GM12878 (cell line): ENCODE data around the gene MEOX1. TPM values are rescaled to one million over a fixed set of nuclear protein-coding genes. Genes with fewer than 3 reads are reported as not detected.

Experiments
- ATAC-seq: fragments of 200-7000 bp; cut with Tn5 transposase; 3 replicates; pipeline ENCODE4 v1.9.1; 2020; ENCODE audit warnings: mild to moderate bottlenecking, moderate library complexity
- BruUV-seq: library from RNA; stranded (reverse); fragments of 400-500 nt; replicated peaks from 2 replicates; lab custom pipeline; 2021; lab: Mats Ljungman, UMichigan
- CTCF ChIA-PET: fragments of 300-600 bp; sonication (Branson Sonifier 250); formaldehyde crosslinking; extraction: SDS; loops from one replicate; lab custom pipeline; 2021; ENCODE audit warnings: inconsistent platforms; lab: Yijun Ruan, JAX
- POLR2A ChIA-PET: fragments of 350-600 bp; formaldehyde crosslinking; extraction: SDS; loops from one replicate; lab custom pipeline; 2021; ENCODE audit warnings: inconsistent platforms; lab: Charles Lee
- RAD21 ChIA-PET: fragments of 300-600 bp; sonication (Branson Sonifier 250); formaldehyde crosslinking; loops from one replicate; lab custom pipeline; 2023; ENCODE audit warnings: antibody characterized with exemption; ENCODE audit not compliant: unreplicated experiment; lab: Charles Lee
- SMC1A ChIA-PET: fragments of 300-600 bp; sonication (Branson Sonifier 250); formaldehyde crosslinking; loops from one replicate; lab custom pipeline; 2023; ENCODE audit not compliant: unreplicated experiment, uncharacterized antibody; lab: Charles Lee
- DNase-seq: peaks from one replicate; pipeline ENCODE4 v3.0.0-alpha.2; 2011; ENCODE audit warnings: low read depth, low spot score
- FAIRE-seq: peaks from 3 replicates; lab custom pipeline; 2011; peaks lifted over from hg19 to GRCh38; lab: Jason Lieb, UNC
- H2AFZ ChIP-seq: 2 replicates; pipeline ENCODE4 v1.6.0; 2011; ENCODE audit warnings: low read depth, low read length, control low read depth; ENCODE audit not compliant: control insufficient read depth
- H3K27ac ChIP-seq: 2 replicates; pipeline ENCODE4 v1.5.1; 2011; ENCODE audit warnings: control low read depth; ENCODE audit not compliant: control insufficient read depth, insufficient read depth
- H3K27me3 ChIP-seq, 2 experiments: replicated peaks in 1 of 2; 2 replicates each; pipeline versions ENCODE4 v1.6.0 to v1.6.1; 2011; ENCODE audit warnings: low read length in 1 of 2; ENCODE audit not compliant: control insufficient read depth in 2 of 2, insufficient read depth in 2 of 2
- H3K36me3 ChIP-seq, 2 experiments: 2 replicates each; pipeline ENCODE4 v1.5.1; 2011; ENCODE audit warnings: low read length in 1 of 2; ENCODE audit not compliant: control insufficient read depth in 2 of 2, insufficient read depth in 2 of 2
- H3K4me1 ChIP-seq: 2 replicates; pipeline ENCODE4 v1.6.1; 2011; ENCODE audit warnings: mild to moderate bottlenecking, low read length, moderate library complexity, mixed read lengths; ENCODE audit not compliant: control insufficient read depth, insufficient read depth
- H3K4me2 ChIP-seq: 2 replicates; pipeline ENCODE4 v1.6.0; 2011; ENCODE audit warnings: control low read depth; ENCODE audit not compliant: control insufficient read depth, insufficient read depth
- H3K4me3 ChIP-seq: fragments of 200-600 bp; sonication (generic); 2 replicates; pipeline ENCODE4 v1.5.1; 2016
- H3K79me2 ChIP-seq: 2 replicates; pipeline ENCODE4 v1.6.0; 2011; ENCODE audit warnings: low read length; ENCODE audit not compliant: control insufficient read depth, insufficient read depth
- H3K9ac ChIP-seq: 2 replicates; pipeline ENCODE4 v1.8.0; 2011; ENCODE audit warnings: low read length, control low read depth, mixed read lengths; ENCODE audit not compliant: control insufficient read depth, insufficient read depth
- H3K9me3 ChIP-seq: replicated peaks from 3 replicates; pipeline ENCODE4 v1.5.1; 2011; ENCODE audit warnings: mild to moderate bottlenecking, low read length; ENCODE audit not compliant: control insufficient read depth, insufficient read depth
- H4K20me1 ChIP-seq: 2 replicates; pipeline ENCODE4 v1.6.0; 2011; ENCODE audit not compliant: control insufficient read depth, insufficient read depth
- BHLHE40 ChIP-seq, 2 experiments: fragments of 450-650 bp in 1 of 2; IDR thresholded peaks; 2 replicates each; pipeline ENCODE4 v1.6.1; 2011 to 2017; ENCODE audit warnings: low read depth in 2 of 2, borderline replicate concordance in 1 of 2, improper control_type of control experiment in 1 of 2, low read length in 1 of 2, mild to moderate bottlenecking in 1 of 2
- BRCA1 ChIP-seq: IDR thresholded peaks from 2 replicates; pipeline ENCODE4 v1.6.1; 2011; ENCODE audit warnings: low read depth, low read length, improper control_type of control experiment
- EZH2 ChIP-seq: IDR thresholded peaks from 2 replicates; pipeline ENCODE4 v1.6.1; 2012; ENCODE audit warnings: low read depth, mild to moderate bottlenecking, control low read depth, inconsistent platforms, low read length, borderline replicate concordance; ENCODE audit not compliant: control insufficient read depth
- FOS ChIP-seq: IDR thresholded peaks from 3 replicates; pipeline ENCODE4 v1.6.1; 2011; ENCODE audit warnings: borderline replicate concordance; ENCODE audit not compliant: insufficient read length; ENCODE audit errors: extremely low read depth
- IRF4 ChIP-seq: IDR thresholded peaks from 2 replicates; pipeline ENCODE4 v1.6.1; 2011; ENCODE audit warnings: low read depth, low read length
- JUNB ChIP-seq: IDR thresholded peaks from 2 replicates; pipeline ENCODE4 v1.6.1; 2016; ENCODE audit warnings: antibody characterized with exemption, mild to moderate bottlenecking
- RAD51 ChIP-seq: fragments of 450-650 bp; IDR thresholded peaks from 2 replicates; pipeline ENCODE4 v1.6.1; 2016; ENCODE audit warnings: moderate library complexity, mild to moderate bottlenecking, inconsistent platforms
- RBBP5 ChIP-seq: fragments of 200-600 bp; sonication (generic); conservative IDR thresholded peaks from 2 replicates; pipeline ENCODE4 v1.6.1; 2016
- SMARCA5 ChIP-seq: fragments of 450-650 bp; IDR thresholded peaks from 2 replicates; pipeline ENCODE4 v1.6.1; 2017; ENCODE audit warnings: mild to moderate bottlenecking
- TBL1XR1 ChIP-seq: IDR thresholded peaks from 2 replicates; pipeline ENCODE4 v1.6.1; 2012; ENCODE audit warnings: low read depth, low read length, improper control_type of control experiment
- ZZZ3 ChIP-seq: IDR thresholded peaks from 2 replicates; pipeline ENCODE4 v1.6.1; 2011; ENCODE audit warnings: low read depth; ENCODE audit not compliant: control insufficient read depth, insufficient read length
- WGBS: methylation state at CpG from one replicate; pipeline ENCODE4 v1.1.6; 2016; ENCODE audit warnings: low lambda C conversion rate; ENCODE audit not compliant: insufficient replicate concordance, insufficient coverage; ENCODE audit errors: missing lambda C conversion rate; 5-methylcytosine and 5-hydroxymethylcytosine counted together
- in situ Hi-C: fragments of 300-500 bp; cut with MboI; formaldehyde crosslinking; loops from 9 replicates; pipeline ENCODE4 v1.14.3; 2018; ENCODE audit warnings: mixed read lengths
- intact Hi-C: fragments of 100-400 bp; cut with micrococcal nuclease; formaldehyde crosslinking; loops from one replicate; pipeline ENCODE4 v1.14.2; 2022; ENCODE audit not compliant: unreplicated experiment
- polyA plus RNA-seq, 11 experiments: library from polyadenylated mRNA; depleted of rRNA in 4 of 11; unstranded in 6 of 11; stranded (reverse) in 5 of 11; fragments of >200 nt; fragmentation: Nextera tagmentation in 4 of 11; fragmentation: Illumina TruSeq in 1 of 11; extraction: Ambion mirVana in 4 of 11; extraction: Trizol in 1 of 11; gene quantifications; 1 replicate in 1 of 11; 2 replicates in 10 of 11; pipeline versions ENCODE4 v1.2.1 to v1.2.3, GENCODE V29; 2011 to 2016; ENCODE audit warnings: inconsistent platforms in 2 of 11, missing spikeins in 2 of 11, low read depth in 1 of 11
- total RNA-seq, 4 experiments: library from RNA; depleted of rRNA in 3 of 4; stranded (reverse); fragments of >200 nt in 3 of 4; fragmentation: Illumina TruSeq in 1 of 4; extraction: Trizol in 1 of 4; gene quantifications; 2 replicates each; pipeline versions ENCODE4 v1.2.1 to v1.2.3, GENCODE V29; 2013 to 2021
- TF ChIP-seq, protein P1 (sequence below): fragments of 450-650 bp; IDR thresholded peaks from 2 replicates; pipeline ENCODE4 v1.6.1; 2017; ENCODE audit warnings: antibody characterized with exemption, mild to moderate bottlenecking, moderate library complexity

Gene MEOX1
- total and polyA plus RNA-seq, 10 of the 15 experiments (the other 5 are each of a cell fraction or from before 2014, with no cell fraction given) = 0.19 to 9.4 (median 0.46) TPM

GRCh38 chr17:43690624-43691316 is 29.0 kb upstream of the MEOX1 start:
- no peaks in the 10 kb centered on the region for H3K36me3 ChIP-seq
- no peak for DNase-seq
- no peak overlapping the region for H3K4me2 ChIP-seq
- H3K4me1 ChIP-seq = no peaks in the 10 kb centered on the region
- no peaks in the 10 kb centered on the region for H3K79me2 ChIP-seq
- ChIA-PET RAD21 (interaction anchor here (1.1 to 10.6 kb wide), 4 partner anchors 10 to 114 kb away, joined by 3 to 171 read pairs (median 18); partner anchors contain the start of gene SOST), SMC1A (interaction anchor here (0.6 to 12.4 kb wide), 7 partner anchors 10 to 120 kb away, joined by 3 to 171 read pairs (median 5); partner anchors contain the start of gene SOST), CTCF (interaction anchor here (1.4 to 13.6 kb wide), 5 partner anchors 21 to 115 kb away, joined by 5 to 515 read pairs (median 12); partner anchors contain the start of gene SOST), POLR2A (no interaction called here)
- H3K9me3 ChIP-seq = no peaks in the 10 kb centered on the region
- no peak overlapping the region for H2AFZ ChIP-seq
- H4K20me1 ChIP-seq = no peaks in the 10 kb centered on the region
- in situ Hi-C loops = no loop called here
- 36% methylated on average over 8 of the region's 9 CpGs for WGBS
- H3K9ac ChIP-seq = no peak overlapping the region; the same call in 1 of the 2 replicates
- H3K27ac ChIP-seq = no peak overlapping the region
- BruUV-seq = no TSS peak
- no peaks in the 10 kb centered on the region; a peak in 2 of 4 replicates for H3K27me3 ChIP-seq
- no peak overlapping the region for H3K4me3 ChIP-seq
- TF ChIP-seq, protein P1, sequence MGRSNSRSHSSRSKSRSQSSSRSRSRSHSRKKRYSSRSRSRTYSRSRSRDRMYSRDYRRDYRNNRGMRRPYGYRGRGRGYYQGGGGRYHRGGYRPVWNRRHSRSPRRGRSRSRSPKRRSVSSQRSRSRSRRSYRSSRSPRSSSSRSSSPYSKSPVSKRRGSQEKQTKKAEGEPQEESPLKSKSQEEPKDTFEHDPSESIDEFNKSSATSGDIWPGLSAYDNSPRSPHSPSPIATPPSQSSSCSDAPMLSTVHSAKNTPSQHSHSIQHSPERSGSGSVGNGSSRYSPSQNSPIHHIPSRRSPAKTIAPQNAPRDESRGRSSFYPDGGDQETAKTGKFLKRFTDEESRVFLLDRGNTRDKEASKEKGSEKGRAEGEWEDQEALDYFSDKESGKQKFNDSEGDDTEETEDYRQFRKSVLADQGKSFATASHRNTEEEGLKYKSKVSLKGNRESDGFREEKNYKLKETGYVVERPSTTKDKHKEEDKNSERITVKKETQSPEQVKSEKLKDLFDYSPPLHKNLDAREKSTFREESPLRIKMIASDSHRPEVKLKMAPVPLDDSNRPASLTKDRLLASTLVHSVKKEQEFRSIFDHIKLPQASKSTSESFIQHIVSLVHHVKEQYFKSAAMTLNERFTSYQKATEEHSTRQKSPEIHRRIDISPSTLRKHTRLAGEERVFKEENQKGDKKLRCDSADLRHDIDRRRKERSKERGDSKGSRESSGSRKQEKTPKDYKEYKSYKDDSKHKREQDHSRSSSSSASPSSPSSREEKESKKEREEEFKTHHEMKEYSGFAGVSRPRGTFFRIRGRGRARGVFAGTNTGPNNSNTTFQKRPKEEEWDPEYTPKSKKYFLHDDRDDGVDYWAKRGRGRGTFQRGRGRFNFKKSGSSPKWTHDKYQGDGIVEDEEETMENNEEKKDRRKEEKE = no peak
- no peak for TF ChIP-seq EZH2
- TF ChIP-seq BRCA1 = no peak
- TF ChIP-seq SMARCA5 = no peak
- TF ChIP-seq FOS = no peak
- no peak for TF ChIP-seq BHLHE40 (IDR thresholded peaks at IDR 0.05; ENCODE audit: borderline replicate concordance in 1 of 2, low read depth in 2 of 2, low read length in 1 of 2)
- no peak for TF ChIP-seq JUNB
- TF ChIP-seq RAD51 = no peak
- no peak for TF ChIP-seq ZZZ3
- no peak for TF ChIP-seq TBL1XR1
- TF ChIP-seq RBBP5 = no peak
- no peak for TF ChIP-seq IRF4
- ATAC-seq = no peak
- intact Hi-C loops = loop anchor here (5.0 kb wide), 1 partner anchor 157 kb away; the partner anchor contains the start of gene CD300LG
- FAIRE-seq = no peak
